ENCODE results near the gene CITED4.

CITED4 gene

GRCh38 chr1:40884055-40884795 is 22.1 kb upstream of the CITED4 start:
- TF ChIP-seq, protein P1, sequence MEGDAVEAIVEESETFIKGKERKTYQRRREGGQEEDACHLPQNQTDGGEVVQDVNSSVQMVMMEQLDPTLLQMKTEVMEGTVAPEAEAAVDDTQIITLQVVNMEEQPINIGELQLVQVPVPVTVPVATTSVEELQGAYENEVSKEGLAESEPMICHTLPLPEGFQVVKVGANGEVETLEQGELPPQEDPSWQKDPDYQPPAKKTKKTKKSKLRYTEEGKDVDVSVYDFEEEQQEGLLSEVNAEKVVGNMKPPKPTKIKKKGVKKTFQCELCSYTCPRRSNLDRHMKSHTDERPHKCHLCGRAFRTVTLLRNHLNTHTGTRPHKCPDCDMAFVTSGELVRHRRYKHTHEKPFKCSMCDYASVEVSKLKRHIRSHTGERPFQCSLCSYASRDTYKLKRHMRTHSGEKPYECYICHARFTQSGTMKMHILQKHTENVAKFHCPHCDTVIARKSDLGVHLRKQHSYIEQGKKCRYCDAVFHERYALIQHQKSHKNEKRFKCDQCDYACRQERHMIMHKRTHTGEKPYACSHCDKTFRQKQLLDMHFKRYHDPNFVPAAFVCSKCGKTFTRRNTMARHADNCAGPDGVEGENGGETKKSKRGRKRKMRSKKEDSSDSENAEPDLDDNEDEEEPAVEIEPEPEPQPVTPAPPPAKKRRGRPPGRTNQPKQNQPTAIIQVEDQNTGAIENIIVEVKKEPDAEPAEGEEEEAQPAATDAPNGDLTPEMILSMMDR (IDR thresholded peaks at IDR 0.05), result no peak

- TF ChIP-seq, protein P1 (IDR thresholded peaks at IDR 0.05), result no peak
Observed at GRCh38 chr1:40880813-40881549, 18.8 kb upstream of the CITED4 start.

- TF ChIP-seq, protein P1 (IDR thresholded peaks at IDR 0.05), result no peak
Observed at GRCh38 chr1:40879482-40880175, 17.5 kb upstream of the CITED4 start.

DNA sequence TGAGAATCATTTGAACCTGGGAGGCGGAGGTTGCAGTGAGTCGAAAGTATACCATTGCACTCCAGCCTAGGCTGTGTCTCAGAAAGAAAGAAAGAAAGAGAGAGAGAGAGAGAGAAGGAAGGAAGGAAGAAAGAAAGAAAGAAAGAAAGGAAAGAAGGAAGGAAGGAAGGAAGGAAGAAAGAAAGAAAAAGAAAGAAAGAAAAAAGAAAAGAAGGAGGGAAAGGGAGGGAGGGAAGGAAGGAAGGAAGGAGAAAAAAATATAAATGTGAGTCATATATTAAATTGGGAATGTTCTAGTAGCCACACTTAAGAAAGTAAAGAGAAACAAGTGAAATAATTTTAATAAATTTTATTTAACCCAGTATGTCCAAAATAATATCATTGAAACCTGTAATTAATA is 16.7 kb upstream of the CITED4 start:
- TF ChIP-seq, protein P1 (IDR thresholded peaks at IDR 0.05), result no peak

- TF ChIP-seq, protein P1 (IDR thresholded peaks at IDR 0.05), result no peak
Observed at GRCh38 chr1:40877698-40878097, 15.5 kb upstream of the CITED4 start.

DNA sequence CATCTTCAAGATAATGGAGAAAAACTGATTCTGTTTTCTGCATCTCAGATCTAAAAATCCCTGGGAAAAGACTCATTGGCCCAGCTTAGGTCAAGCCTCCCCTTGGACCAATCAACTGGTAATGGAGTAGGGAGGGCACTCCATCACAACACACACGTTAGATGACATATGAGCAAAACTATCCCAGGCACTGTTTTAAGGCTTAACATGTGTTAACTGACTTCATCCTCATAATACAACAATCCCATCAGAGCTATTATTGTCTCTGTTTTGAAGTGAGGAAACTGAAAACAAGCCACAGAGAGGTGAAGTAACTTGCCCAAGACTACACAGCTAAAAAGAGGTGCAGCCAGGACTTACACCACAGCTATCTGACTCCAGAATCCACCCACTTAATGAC is 14.7 kb upstream of the CITED4 start:
- TF ChIP-seq, protein P1 (IDR thresholded peaks at IDR 0.05), result no peak

GRCh38 chr1:40876436-40876761 is 14.2 kb upstream of the CITED4 start:
- TF ChIP-seq, protein P1 (IDR thresholded peaks at IDR 0.05), result no peak

Data from LNCAP (cell line).